ENCODE measurements around the gene TSPAN5.

TSPAN5 gene

GRCh38 chr4:98672583-98673287 is 14.3 kb upstream of the TSPAN5 start:
- DNase-seq, result no peak

GRCh38 chr4:98671131-98671530 is 12.7 kb upstream of the TSPAN5 start:
- DNase-seq, result no peak

GRCh38 chr4:98670186-98670585 is 11.8 kb upstream of the TSPAN5 start:
- DNase-seq, result no peak

- DNase-seq, result no peak
Measured at GRCh38 chr4:98669577-98669976, 11.2 kb upstream of the TSPAN5 start.

- DNase-seq, result no peak
Measured at GRCh38 chr4:98664959-98665358, 6.5 kb upstream of the TSPAN5 start.

GRCh38 chr4:98663226-98664006 is 5.0 kb upstream of the TSPAN5 start:
- DNase-seq, result peak in 1 of 2 donors; percentile 63

- DNase-seq, result no peak
Measured at GRCh38 chr4:98662626-98663225, 4.3 kb upstream of the TSPAN5 start.

GRCh38 chr4:98662055-98662453 is 3.6 kb upstream of the TSPAN5 start:
- no peak for DNase-seq

GRCh38 chr4:98661371-98662054 is 3.1 kb upstream of the TSPAN5 start:
- no peak for DNase-seq

GRCh38 chr4:98659741-98660462 is 1.5 kb upstream of the TSPAN5 start:
- no peak for DNase-seq

- no peak for DNase-seq
Measured at GRCh38 chr4:98659106-98659592, 738 bp upstream of the TSPAN5 start.

GRCh38 chr4:98657531-98658286 is 702 bp downstream of the TSPAN5 start:
- DNase-seq, result peak; percentile 21

- DNase-seq, result no peak
Measured at GRCh38 chr4:98656886-98657285, 1.5 kb downstream of the TSPAN5 start.

GRCh38 chr4:98656443-98656842 is 2.0 kb downstream of the TSPAN5 start:
- DNase-seq, result no peak

GRCh38 chr4:98653890-98654867 is 4.2 kb downstream of the TSPAN5 start:
- no peak for DNase-seq

- no peak for DNase-seq
Measured at GRCh38 chr4:98652996-98653395, 5.4 kb downstream of the TSPAN5 start.

GRCh38 chr4:98648602-98649001 is 9.8 kb downstream of the TSPAN5 start:
- no peak for DNase-seq

GRCh38 chr4:98646422-98646821 is 12.0 kb downstream of the TSPAN5 start:
- no peak for DNase-seq

- no peak for DNase-seq
Measured at GRCh38 chr4:98645527-98645926, 12.9 kb downstream of the TSPAN5 start.

- no peak for DNase-seq
Measured at GRCh38 chr4:98643755-98644154, 14.7 kb downstream of the TSPAN5 start.

Measured in bone marrow (tissue), 2 donors.